Natural killer cell (primary cell): Measurements from ENCODE around the gene POLR1D. TPM values are rescaled to one million over a fixed set of nuclear protein-coding genes. Genes with fewer than 3 reads are reported as not detected.

Experiments used
- ATAC-seq, 3 donors: fragments of 150-1000 bp in 2 of 3; fragments of 200-7000 bp in 1 of 3; cut with Tn5 transposase; 1 replicate in 1 of 3; 2 replicates in 2 of 3; pipeline ENCODE4 v1.10.0; 2021; ENCODE audit warnings: mild to moderate bottlenecking in 2 of 3, moderate library complexity in 2 of 3
- DNase-seq, 2 donors: peaks; one replicate each; pipeline versions ENCODE4 v3.0.0 to v3.0.0-alpha.2; 2013 to 2021; ENCODE audit warnings: mixed read lengths in 1 of 2
- H3K27ac ChIP-seq: one replicate; pipeline ENCODE4 v1.5.1; 2013; ENCODE audit warnings: mild to moderate bottlenecking, low read length
- H3K27me3 ChIP-seq: one replicate; pipeline ENCODE4 v1.6.1; 2013; ENCODE audit warnings: low read length; ENCODE audit not compliant: control insufficient read depth, insufficient read depth
- H3K36me3 ChIP-seq: one replicate; pipeline ENCODE4 v1.6.1; 2013; ENCODE audit warnings: low read length; ENCODE audit not compliant: control insufficient read depth, insufficient read depth
- H3K4me1 ChIP-seq: one replicate; pipeline ENCODE4 v1.6.1; 2013; ENCODE audit warnings: low read length; ENCODE audit not compliant: control insufficient read depth, insufficient read depth
- H3K4me3 ChIP-seq: one replicate; pipeline ENCODE4 v1.5.1; 2013; ENCODE audit warnings: low read length
- H3K9me3 ChIP-seq: one replicate; pipeline ENCODE4 v1.6.1; 2013; ENCODE audit warnings: low read length; ENCODE audit not compliant: control insufficient read depth, insufficient read depth
- H3K27ac Mint-ChIP-seq, 2 donors: one replicate each; pipeline ENCODE4 v1.8.0; 2022; ENCODE audit warnings: mild to moderate bottlenecking in 2 of 2, mixed read lengths in 2 of 2, moderate library complexity in 1 of 2
- H3K27me3 Mint-ChIP-seq, 2 donors: one replicate each; pipeline ENCODE4 v1.8.0; 2022; ENCODE audit warnings: low read depth in 2 of 2, mixed read lengths in 2 of 2
- H3K36me3 Mint-ChIP-seq: one replicate; pipeline ENCODE4 v1.8.0; 2022; ENCODE audit warnings: mixed read lengths
- H3K4me1 Mint-ChIP-seq, 2 donors: one replicate each; pipeline ENCODE4 v1.8.0; 2022; ENCODE audit warnings: mixed read lengths in 2 of 2
- H3K4me3 Mint-ChIP-seq: one replicate; pipeline ENCODE4 v1.8.0; 2022; ENCODE audit warnings: mild to moderate bottlenecking, moderate library complexity, mixed read lengths
- H3K9me3 Mint-ChIP-seq, 2 donors: one replicate each; pipeline ENCODE4 v1.8.0; 2022; ENCODE audit warnings: mixed read lengths in 2 of 2
- CTCF ChIP-seq: fragments of 200-600 bp; IDR thresholded peaks from one replicate; pipeline ENCODE4 v1.8.0; 2022; ENCODE audit warnings: antibody characterized with exemption
- WGBS: methylation state at CpG from one replicate; pipeline ENCODE4 v1.1.7; 2013; ENCODE audit warnings: missing lambda C conversion rate; ENCODE audit not compliant: insufficient coverage; 5-methylcytosine and 5-hydroxymethylcytosine counted together
- intact Hi-C: fragments of 100-400 bp; cut with micrococcal nuclease; formaldehyde crosslinking; loops from one replicate; pipeline ENCODE4 v1.14.2; 2022
- total RNA-seq, 4 donors: library from RNA; stranded (reverse); fragments of 120-200 nt in 1 of 4; gene quantifications; one replicate each; pipeline versions ENCODE4 v1.2.3 to v1.2.4, GENCODE V29; 2013 to 2022

POLR1D gene
- total RNA-seq, 3 donors from 2014 or later (not counting 1 experiment from before 2014, with no cell fraction given), result 109 to 132 (median 116) TPM

DNA sequence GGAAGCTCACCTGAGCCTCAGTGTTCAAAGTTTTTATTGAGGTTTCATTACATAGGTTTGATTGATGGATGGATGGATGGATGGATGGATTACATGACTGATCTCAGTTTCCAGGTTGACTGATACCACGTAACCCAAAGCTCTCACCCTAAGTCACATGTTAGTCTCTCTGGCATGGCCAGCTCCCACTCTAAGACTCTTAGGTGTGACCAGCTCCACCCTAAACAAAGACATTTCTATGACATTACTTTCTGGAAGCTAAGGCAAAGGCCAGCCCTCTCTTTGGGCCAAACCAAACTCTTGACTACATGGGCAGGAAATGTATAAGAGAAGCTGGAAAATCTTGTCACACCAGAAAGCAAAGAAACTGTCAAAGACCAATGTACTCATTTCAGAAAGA is 28.6 kb downstream of the POLR1D start:
- Histone ChIP-seq H3K27ac (no peak overlapping the region), H3K36me3 (peaks cover 31% of the 10 kb centered on the region), H3K4me3 (no peak overlapping the region), H3K27me3 (no peaks in the 10 kb centered on the region), H3K4me1 (no peaks in the 10 kb centered on the region), H3K9me3 (peaks cover 10% of the 10 kb centered on the region)
- Mint-ChIP-seq H3K27ac (peak overlapping the region in 1 of 2 donors; percentile 23), H3K36me3 (peaks cover 26% of the 10 kb centered on the region), H3K4me3 (no peak overlapping the region), H3K9me3 (no peaks in the 10 kb centered on the region), H3K27me3 (no peaks in the 10 kb centered on the region), H3K4me1 (peaks cover 11% of the 10 kb centered on the region in 2 donors)
- DNase-seq (no peak), ATAC-seq (no peak)
- TF ChIP-seq CTCF, result no peak
- intact Hi-C loops, result no loop called here
- whole genome bisulfite sequencing, result 100% methylated on average over 1 of the region's 1 CpG

- Mint-ChIP-seq H3K27ac (no peak overlapping the region), H3K4me1 (peaks cover 5 to 6% of the 10 kb centered on the region in 2 donors), H3K27me3 (no peaks in the 10 kb centered on the region), H3K36me3 (peaks cover 22% of the 10 kb centered on the region), H3K9me3 (no peaks in the 10 kb centered on the region), H3K4me3 (no peak overlapping the region)
- WGBS, result 100% methylated on average over 2 of the region's 3 CpGs
- H3K4me3 ChIP-seq, result no peak overlapping the region
- H3K27ac ChIP-seq, result no peak overlapping the region
- H3K27me3 ChIP-seq, result no peaks in the 10 kb centered on the region
- no peak for ATAC-seq
- H3K4me1 ChIP-seq, result no peaks in the 10 kb centered on the region
- no peak for DNase-seq
- intact Hi-C loops, result no loop called here
- H3K9me3 ChIP-seq, result peaks cover 10% of the 10 kb centered on the region
- H3K36me3 ChIP-seq, result peaks cover 21% of the 10 kb centered on the region
- no peak for TF ChIP-seq CTCF
Measured at GRCh38 chr13:27654059-27654458, 32.4 kb downstream of the POLR1D start.

- 100% methylated on average over 1 of the region's 1 CpG for WGBS
- Histone ChIP-seq H3K9me3 (peaks cover 7% of the 10 kb centered on the region), H3K27me3 (no peaks in the 10 kb centered on the region), H3K4me3 (no peak overlapping the region), H3K4me1 (no peaks in the 10 kb centered on the region), H3K27ac (no peak overlapping the region), H3K36me3 (peaks cover 17% of the 10 kb centered on the region)
- intact Hi-C loops, result no loop called here
- H3K27me3 Mint-ChIP-seq, result no peaks in the 10 kb centered on the region
- H3K4me3 Mint-ChIP-seq, result no peak overlapping the region
- H3K9me3 Mint-ChIP-seq, result no peaks in the 10 kb centered on the region
- DNase-seq (no peak), ATAC-seq (no peak)
- H3K4me1 Mint-ChIP-seq, result peaks cover 5 to 6% of the 10 kb centered on the region in 2 donors
- H3K36me3 Mint-ChIP-seq, result peaks cover 15% of the 10 kb centered on the region
- TF ChIP-seq CTCF, result no peak
- H3K27ac Mint-ChIP-seq, result no peak overlapping the region
Measured at GRCh38 chr13:27654816-27655215, 33.1 kb downstream of the POLR1D start.

DNA sequence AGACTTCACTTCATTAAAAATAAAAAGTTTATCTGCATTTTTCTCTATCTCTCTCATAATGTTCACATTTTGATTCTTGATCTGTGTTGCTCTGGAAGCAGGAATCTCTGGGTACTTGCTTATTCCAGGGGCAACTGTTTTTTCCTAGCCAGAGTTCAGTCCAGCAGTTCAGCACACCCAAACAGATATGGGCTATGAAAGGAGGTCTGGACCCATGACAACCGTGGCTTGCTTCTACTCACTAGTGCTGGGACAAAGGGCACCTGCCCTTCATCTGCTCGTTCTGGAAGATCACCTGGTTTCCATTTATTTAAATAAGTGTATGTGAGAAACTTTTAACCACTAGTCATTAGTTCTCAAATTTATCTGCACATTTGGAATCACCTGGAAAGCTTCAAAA is 36.0 kb downstream of the POLR1D start:
- intact Hi-C loops, result no loop called here
- no peaks in the 10 kb centered on the region for H3K36me3 Mint-ChIP-seq
- peaks cover 16 to 19% of the 10 kb centered on the region in 2 donors for H3K4me1 Mint-ChIP-seq

More for the DNA sequence above, 36.0 kb downstream of the POLR1D start:
- no peaks in the 10 kb centered on the region for H3K9me3 ChIP-seq
- H3K4me3 ChIP-seq, result no peak overlapping the region
- H3K27ac ChIP-seq, result no peak overlapping the region
- Mint-ChIP-seq H3K4me3 (no peak overlapping the region), H3K27ac (no peak overlapping the region), H3K9me3 (no peaks in the 10 kb centered on the region), H3K27me3 (no peaks in the 10 kb centered on the region)
- H3K4me1 ChIP-seq, result no peaks in the 10 kb centered on the region
- DNase-seq, result no peak
- no peak for TF ChIP-seq CTCF
- peaks cover 3% of the 10 kb centered on the region for H3K36me3 ChIP-seq
- WGBS, result 100% methylated on average over 1 of the region's 2 CpGs
- no peaks in the 10 kb centered on the region for H3K27me3 ChIP-seq
- ATAC-seq, result no peak
